Mononuclear cell (primary cell): ENCODE data around the gene NFIA. TPM values are rescaled to one million over a fixed set of nuclear protein-coding genes. Genes with fewer than 3 reads are reported as not detected.

ENCODE experiments used
- H3K27me3 ChIP-seq: 2 replicates; pipeline ENCODE4 v1.6.0; 2011; ENCODE audit warnings: low read length, control low read depth; ENCODE audit not compliant: insufficient read depth
- H3K4me1 ChIP-seq: 2 replicates; pipeline ENCODE4 v1.5.1; 2011; ENCODE audit warnings: mild to moderate bottlenecking, low read length, control low read depth; ENCODE audit not compliant: insufficient read depth
- H3K4me3 ChIP-seq: 2 replicates; pipeline ENCODE4 v1.5.1; 2011; ENCODE audit warnings: mild to moderate bottlenecking, low read length, moderate library complexity
- H3K9me3 ChIP-seq: 2 replicates; pipeline ENCODE4 v1.5.1; 2011; ENCODE audit warnings: low read depth, mild to moderate bottlenecking, control low read depth, low read length
- total RNA-seq: library from RNA; depleted of rRNA; stranded (reverse); fragments of >200 nt; gene quantifications from one replicate; pipeline ENCODE4 v1.2.3, GENCODE V29; 2012

NFIA gene
- total RNA-seq, 1 donor, result 3.5 TPM

- Histone ChIP-seq H3K4me3 (no peak overlapping the region), H3K27me3 (no peaks in the 10 kb centered on the region), H3K9me3 (no peaks in the 10 kb centered on the region), H3K4me1 (peaks cover 5% of the 10 kb centered on the region)
Measured at GRCh38 chr1:61337441-61337951, 255.1 kb downstream of the NFIA start.

- H3K4me3 ChIP-seq, result no peak overlapping the region
- no peaks in the 10 kb centered on the region for H3K9me3 ChIP-seq
- H3K27me3 ChIP-seq, result no peaks in the 10 kb centered on the region
- peaks cover 5% of the 10 kb centered on the region for H3K4me1 ChIP-seq
Measured at GRCh38 chr1:61337981-61338848, 255.9 kb downstream of the NFIA start.

- no peaks in the 10 kb centered on the region for H3K9me3 ChIP-seq
- no peak overlapping the region for H3K4me3 ChIP-seq
Measured at GRCh38 chr1:61338899-61339298, 256.5 kb downstream of the NFIA start.

GRCh38 chr1:61341426-61341825, 259.1 kb downstream of the NFIA start:
- H3K27me3 ChIP-seq, result no peaks in the 10 kb centered on the region
- no peaks in the 10 kb centered on the region for H3K9me3 ChIP-seq
- H3K4me1 ChIP-seq, result peaks cover 5% of the 10 kb centered on the region
- no peak overlapping the region for H3K4me3 ChIP-seq

More at GRCh38 chr1:61338899-61339298, 256.5 kb downstream of the NFIA start:
- H3K4me1 ChIP-seq, result peaks cover 5% of the 10 kb centered on the region
- H3K27me3 ChIP-seq, result no peaks in the 10 kb centered on the region

DNA sequence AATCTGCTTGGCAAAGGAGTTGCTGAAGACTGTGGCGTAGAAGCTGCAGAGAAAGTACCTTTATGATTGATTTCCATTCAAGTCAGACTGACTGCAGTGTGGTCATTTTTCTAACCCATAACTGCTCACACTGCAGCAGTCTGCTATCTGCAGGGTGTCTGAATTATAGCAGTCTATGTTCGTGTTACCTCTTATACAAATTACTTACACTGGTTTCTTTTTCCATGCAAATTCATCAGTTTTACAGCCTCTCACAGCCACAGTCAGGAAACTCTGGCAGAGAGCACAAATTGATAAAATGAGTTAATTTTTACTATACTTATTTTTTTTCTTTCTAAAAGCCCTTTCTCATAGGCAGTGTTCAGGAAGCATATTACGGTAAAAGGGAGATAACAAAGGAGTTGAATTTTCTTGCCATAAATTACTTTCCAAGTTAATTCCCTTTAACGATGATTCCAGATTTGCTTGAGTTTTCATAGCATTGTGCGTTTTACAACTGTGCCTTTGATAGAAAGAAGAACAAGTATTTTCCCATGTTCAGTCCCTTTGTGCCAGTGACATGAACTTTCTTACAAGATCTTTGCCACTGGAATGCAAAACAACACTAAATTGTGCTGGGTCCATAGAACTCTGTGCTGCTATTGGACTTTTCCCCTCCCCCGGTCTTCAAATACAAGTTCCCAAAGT, 261.5 kb downstream of the NFIA start:
- Histone ChIP-seq H3K9me3 (no peaks in the 10 kb centered on the region), H3K4me3 (no peak overlapping the region), H3K4me1 (no peaks in the 10 kb centered on the region), H3K27me3 (no peaks in the 10 kb centered on the region)

- Histone ChIP-seq H3K9me3 (no peaks in the 10 kb centered on the region), H3K27me3 (no peaks in the 10 kb centered on the region), H3K4me1 (no peaks in the 10 kb centered on the region), H3K4me3 (no peak overlapping the region)
Measured at GRCh38 chr1:61344696-61345095, 262.3 kb downstream of the NFIA start.

DNA sequence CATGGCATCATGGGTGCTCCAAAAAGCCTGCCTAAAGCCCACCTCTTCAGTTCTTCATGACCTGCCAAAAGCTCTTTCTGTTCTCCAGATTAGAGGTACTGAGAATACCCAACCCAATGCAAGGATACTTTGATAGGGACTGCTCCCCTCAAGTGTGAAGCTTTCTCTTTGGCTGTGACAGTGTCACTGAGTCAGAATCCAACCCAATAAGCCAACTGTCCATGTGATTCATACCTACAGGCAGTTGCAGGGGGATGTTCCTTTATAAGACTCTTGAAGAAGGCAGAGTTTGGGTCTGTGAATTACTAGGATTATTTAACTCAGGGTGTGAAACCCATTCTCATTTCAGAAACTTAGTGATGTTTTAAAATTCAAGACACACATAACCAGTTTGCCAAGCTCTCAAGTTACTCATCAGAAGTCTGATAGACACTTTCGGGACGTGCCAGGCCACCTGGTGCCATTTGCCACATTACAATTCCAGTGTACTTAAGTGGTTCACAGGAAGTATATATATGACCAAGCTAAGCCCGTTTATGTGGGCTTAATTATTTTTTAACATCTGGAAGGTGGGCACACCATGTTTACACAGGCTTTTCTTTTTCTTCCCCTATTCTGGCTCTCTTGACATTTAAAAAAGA, 265.8 kb downstream of the NFIA start:
- no peaks in the 10 kb centered on the region for H3K27me3 ChIP-seq
- H3K9me3 ChIP-seq, result no peaks in the 10 kb centered on the region
- no peaks in the 10 kb centered on the region for H3K4me1 ChIP-seq
- H3K4me3 ChIP-seq, result no peak overlapping the region

DNA sequence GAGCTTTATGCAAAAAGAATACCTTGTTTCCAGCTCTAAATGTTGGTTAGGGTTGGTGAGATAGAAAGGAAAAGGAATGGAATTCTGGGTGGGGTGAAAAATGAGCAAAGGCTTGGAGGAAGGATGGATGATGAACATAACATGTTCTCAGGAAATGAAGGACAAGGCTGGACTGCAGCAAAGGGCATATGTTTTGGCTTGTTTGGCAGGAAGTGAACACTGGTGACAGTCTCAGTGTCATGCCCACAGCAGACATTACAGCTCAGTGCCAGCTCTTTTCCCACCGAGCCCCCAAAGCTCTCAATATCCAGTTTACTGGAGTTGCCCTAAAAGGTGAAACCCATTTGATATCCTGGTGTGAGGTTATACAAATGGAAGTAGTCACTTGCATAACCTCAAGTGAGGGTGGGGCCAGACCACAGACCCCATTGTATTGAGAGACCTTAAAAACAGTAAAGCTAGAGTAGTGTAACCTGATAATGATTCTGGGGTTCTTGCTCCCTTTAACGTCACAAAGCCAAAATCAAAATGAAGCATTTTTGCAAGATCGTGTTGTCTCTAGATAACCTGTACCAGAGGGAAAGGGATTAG, 270.6 kb downstream of the NFIA start:
- no peak overlapping the region for H3K4me3 ChIP-seq
- H3K27me3 ChIP-seq, result no peaks in the 10 kb centered on the region
- H3K4me1 ChIP-seq, result no peaks in the 10 kb centered on the region
- no peaks in the 10 kb centered on the region for H3K9me3 ChIP-seq

- H3K4me3 ChIP-seq, result no peak overlapping the region
- H3K4me1 ChIP-seq, result no peaks in the 10 kb centered on the region
- no peaks in the 10 kb centered on the region for H3K27me3 ChIP-seq
- H3K9me3 ChIP-seq, result no peaks in the 10 kb centered on the region
Measured at GRCh38 chr1:61353797-61354406, 271.5 kb downstream of the NFIA start.

DNA sequence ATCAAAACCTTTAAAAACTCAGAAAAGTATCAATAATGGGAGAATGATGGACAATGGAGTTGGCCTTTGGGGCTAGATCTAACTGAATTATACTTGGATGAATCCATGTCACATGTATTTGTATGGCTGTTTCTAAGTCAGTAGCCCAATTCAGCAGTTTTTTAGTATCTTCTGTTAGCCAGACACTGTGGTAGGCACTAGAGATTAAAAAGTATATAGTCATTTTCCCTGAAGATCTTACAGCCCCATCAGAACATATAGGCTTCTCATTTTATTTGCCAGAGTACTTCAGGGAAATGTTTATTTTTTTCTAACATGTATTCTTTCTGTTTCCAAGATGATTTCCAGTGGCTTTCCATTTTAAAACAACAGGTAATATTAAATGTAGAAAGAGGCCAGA, 273.7 kb downstream of the NFIA start:
- H3K9me3 ChIP-seq, result no peaks in the 10 kb centered on the region
- H3K27me3 ChIP-seq, result no peaks in the 10 kb centered on the region

GRCh38 chr1:61356995-61357394, 274.6 kb downstream of the NFIA start:
- Histone ChIP-seq H3K27me3 (no peaks in the 10 kb centered on the region), H3K4me3 (no peak overlapping the region), H3K9me3 (no peaks in the 10 kb centered on the region), H3K4me1 (no peaks in the 10 kb centered on the region)

More for the DNA sequence above, 273.7 kb downstream of the NFIA start:
- Histone ChIP-seq H3K4me1 (no peaks in the 10 kb centered on the region), H3K4me3 (no peak overlapping the region)

DNA sequence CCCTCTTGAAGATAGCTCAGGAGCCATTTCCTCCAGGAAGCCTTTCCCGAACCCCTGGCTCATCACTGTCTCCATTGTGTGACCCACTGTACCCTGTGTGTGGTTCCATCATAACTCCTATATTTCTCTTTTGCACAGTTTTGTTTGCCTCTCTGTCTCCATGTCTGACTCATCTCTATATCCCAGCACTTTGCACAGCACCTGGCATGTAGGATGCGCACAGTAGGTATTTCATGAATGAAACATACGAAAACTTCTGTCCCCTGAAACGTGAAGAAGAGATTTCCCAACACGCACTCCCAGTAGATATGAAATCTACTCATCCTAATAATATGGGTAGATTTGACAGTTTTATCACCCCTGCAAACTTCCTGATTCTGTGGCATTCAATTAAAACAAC, 275.2 kb downstream of the NFIA start:
- no peak overlapping the region for H3K4me3 ChIP-seq
- H3K27me3 ChIP-seq, result no peaks in the 10 kb centered on the region
- H3K4me1 ChIP-seq, result no peaks in the 10 kb centered on the region
- H3K9me3 ChIP-seq, result no peaks in the 10 kb centered on the region

DNA sequence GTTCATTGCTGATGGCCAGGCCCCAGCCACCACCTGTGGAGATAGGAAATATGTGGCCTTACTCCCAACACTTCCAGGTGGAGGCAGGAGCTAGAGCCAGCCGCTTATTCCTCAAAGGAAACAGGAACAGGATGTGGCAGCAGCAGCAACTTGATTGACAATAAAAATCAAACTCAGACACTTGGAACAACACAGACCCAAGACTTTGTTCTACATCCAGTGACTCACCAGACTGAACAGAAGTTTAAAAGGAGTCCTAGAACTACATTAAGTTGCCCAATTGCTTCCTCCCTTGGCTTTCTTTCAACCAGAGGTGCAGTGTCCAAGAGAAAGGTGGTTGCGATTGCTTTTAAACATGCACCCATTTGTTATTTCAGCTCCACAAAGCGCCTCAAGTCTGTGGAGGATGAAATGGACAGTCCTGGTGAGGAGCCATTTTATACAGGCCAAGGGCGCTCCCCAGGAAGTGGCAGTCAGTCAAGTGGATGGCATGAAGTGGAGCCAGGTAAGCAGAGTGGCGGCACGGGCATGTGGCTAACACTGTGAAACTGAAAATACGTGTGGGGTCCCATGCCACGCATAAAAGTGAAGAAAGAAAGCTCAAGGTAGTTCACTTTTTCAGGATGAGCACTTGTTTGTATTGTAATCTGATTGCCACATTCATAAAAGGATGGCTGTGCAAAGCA, 276.6 kb downstream of the NFIA start:
- Histone ChIP-seq H3K27me3 (no peaks in the 10 kb centered on the region), H3K9me3 (no peaks in the 10 kb centered on the region), H3K4me1 (no peaks in the 10 kb centered on the region), H3K4me3 (no peak overlapping the region)

- no peak overlapping the region for H3K4me3 ChIP-seq
- H3K9me3 ChIP-seq, result no peaks in the 10 kb centered on the region
- no peaks in the 10 kb centered on the region for H3K27me3 ChIP-seq
- no peaks in the 10 kb centered on the region for H3K4me1 ChIP-seq
Measured at GRCh38 chr1:61361931-61362330, 279.6 kb downstream of the NFIA start.
